H1 (cell line): ENCODE results near the gene RANBP9. TPM values are rescaled to one million over a fixed set of nuclear protein-coding genes. Genes with fewer than 3 reads are reported as not detected.

Source experiments
- CHD2 ChIP-seq: IDR thresholded peaks from 2 replicates; pipeline ENCODE4 v1.6.1; 2012; ENCODE audit warnings: low read length, improper control_type of control experiment
- CHD7 ChIP-seq: fragments of 300-600 bp; sonication (generic); IDR thresholded peaks from 2 replicates; pipeline ENCODE4 v1.7.1; 2012; ENCODE audit warnings: low read length, moderate library complexity, mild to moderate bottlenecking, inconsistent platforms; ENCODE audit not compliant: insufficient replicate concordance
- MAFK ChIP-seq: IDR thresholded peaks from 2 replicates; pipeline ENCODE4 v1.6.1; 2012; ENCODE audit warnings: low read depth, mild to moderate bottlenecking, improper control_type of control experiment, low read length
- polyA plus RNA-seq, 7 experiments: library from polyadenylated mRNA; depleted of rRNA in 3 of 7; stranded (reverse) in 5 of 7; unstranded in 2 of 7; fragments of >200 nt in 5 of 7; fragments of 200-250 nt in 2 of 7; gene quantifications; 1 replicate in 5 of 7; 2 replicates in 1 of 7; 4 replicates in 1 of 7; pipeline versions ENCODE4 v1.2.1 to v1.2.3, GENCODE V29; 2011 to 2013; ENCODE audit warnings: missing spikeins in 2 of 7, mixed read lengths in 2 of 7
- total RNA-seq: library from RNA; stranded (reverse); fragmentation: NEBNext Ultra II Directional; extraction: Animal tissue kit (Norgen Biotek cat#: 25700); gene quantifications from 2 replicates; pipeline ENCODE4 v1.2.1, GENCODE V29; 2021

The RANBP9 gene
- total and polyA plus RNA-seq, 2 of the 8 experiments (the other 6 are each of a cell fraction or from before 2014, with no cell fraction given) = 13.0 to 36.7 TPM

GRCh38 chr6:13662651-13663334, 48.8 kb downstream of the RANBP9 start (continued):
- no peak for TF ChIP-seq MAFK
- no peak for TF ChIP-seq CHD7
- TF ChIP-seq CHD2 = no peak
